ENCODE results near the gene SEMA5A.

SEMA5A gene, protein sequence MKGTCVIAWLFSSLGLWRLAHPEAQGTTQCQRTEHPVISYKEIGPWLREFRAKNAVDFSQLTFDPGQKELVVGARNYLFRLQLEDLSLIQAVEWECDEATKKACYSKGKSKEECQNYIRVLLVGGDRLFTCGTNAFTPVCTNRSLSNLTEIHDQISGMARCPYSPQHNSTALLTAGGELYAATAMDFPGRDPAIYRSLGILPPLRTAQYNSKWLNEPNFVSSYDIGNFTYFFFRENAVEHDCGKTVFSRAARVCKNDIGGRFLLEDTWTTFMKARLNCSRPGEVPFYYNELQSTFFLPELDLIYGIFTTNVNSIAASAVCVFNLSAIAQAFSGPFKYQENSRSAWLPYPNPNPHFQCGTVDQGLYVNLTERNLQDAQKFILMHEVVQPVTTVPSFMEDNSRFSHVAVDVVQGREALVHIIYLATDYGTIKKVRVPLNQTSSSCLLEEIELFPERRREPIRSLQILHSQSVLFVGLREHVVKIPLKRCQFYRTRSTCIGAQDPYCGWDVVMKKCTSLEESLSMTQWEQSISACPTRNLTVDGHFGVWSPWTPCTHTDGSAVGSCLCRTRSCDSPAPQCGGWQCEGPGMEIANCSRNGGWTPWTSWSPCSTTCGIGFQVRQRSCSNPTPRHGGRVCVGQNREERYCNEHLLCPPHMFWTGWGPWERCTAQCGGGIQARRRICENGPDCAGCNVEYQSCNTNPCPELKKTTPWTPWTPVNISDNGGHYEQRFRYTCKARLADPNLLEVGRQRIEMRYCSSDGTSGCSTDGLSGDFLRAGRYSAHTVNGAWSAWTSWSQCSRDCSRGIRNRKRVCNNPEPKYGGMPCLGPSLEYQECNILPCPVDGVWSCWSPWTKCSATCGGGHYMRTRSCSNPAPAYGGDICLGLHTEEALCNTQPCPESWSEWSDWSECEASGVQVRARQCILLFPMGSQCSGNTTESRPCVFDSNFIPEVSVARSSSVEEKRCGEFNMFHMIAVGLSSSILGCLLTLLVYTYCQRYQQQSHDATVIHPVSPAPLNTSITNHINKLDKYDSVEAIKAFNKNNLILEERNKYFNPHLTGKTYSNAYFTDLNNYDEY

GRCh38 chr5:9545992-9546851 lies at the start of gene SEMA5A:
Gene SEMA5A, minus strand, starts transcription at chr5:9546075. Its CDS starts 166,129 bp downstream, at chr5:9379946.
- peak in 44 of 56 donors; percentile 7 to 80 (median 46) for DNase-seq

DNA sequence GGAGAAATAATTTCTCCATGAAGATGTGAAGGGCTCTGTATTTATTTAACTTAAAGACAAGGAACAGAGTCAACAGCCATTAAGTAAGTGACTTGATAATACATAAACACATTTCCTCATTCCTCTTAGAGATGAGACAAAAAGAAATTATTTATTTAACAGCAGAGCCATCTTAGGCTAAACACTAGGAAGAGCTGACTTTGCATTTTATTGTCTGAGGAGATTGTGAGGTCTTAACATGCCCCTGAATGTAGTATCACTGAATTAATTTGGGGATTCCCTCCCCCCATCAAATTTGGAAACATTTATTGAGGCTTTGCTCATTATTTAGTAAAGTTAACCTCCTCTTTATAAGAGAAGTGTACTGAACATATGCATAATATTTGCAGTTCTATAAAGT lies 49.0 kb upstream of the SEMA5A start:
- DNase-seq = no peak

DNA sequence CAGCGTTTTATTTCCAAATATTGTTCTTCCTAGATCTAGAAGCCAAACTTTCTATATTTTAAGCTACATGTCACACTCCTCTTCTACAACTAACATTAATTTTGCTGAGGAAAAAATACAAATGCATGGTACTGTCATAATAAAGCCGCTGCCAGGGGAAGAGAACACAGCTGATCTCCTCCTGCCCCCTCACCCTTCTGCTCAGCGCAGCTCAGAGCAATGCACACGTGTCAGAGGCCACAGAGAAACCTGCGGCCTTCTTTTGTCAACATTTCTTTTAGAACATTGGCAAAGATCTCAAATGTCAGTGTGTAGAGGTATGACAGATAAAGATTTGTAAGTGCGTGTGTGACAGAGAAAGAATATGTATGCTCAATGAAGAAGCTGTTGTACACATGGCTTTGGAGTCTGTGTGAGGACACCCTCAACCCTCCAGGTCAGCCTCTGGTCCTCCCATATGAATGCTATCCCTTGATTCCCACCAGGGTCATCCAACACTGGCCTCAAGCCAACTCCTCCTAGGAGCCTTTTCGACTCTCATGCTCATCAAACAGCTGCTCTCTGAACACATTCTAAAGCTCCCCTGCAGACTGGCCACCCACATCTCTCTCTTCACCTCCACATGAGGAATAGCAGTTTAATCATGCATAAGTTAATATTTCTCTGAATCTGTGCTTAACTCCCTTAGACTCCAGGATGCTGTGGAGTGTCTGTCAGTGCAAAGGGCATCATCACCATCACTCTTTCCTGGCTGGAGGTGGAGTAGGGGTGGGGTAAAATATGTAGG lies 43.4 kb upstream of the SEMA5A start:
- peak in 1 of 56 donors; percentile 2 for DNase-seq

GRCh38 chr5:9588254-9588653 lies 42.4 kb upstream of the SEMA5A start:
- no peak for DNase-seq

DNA sequence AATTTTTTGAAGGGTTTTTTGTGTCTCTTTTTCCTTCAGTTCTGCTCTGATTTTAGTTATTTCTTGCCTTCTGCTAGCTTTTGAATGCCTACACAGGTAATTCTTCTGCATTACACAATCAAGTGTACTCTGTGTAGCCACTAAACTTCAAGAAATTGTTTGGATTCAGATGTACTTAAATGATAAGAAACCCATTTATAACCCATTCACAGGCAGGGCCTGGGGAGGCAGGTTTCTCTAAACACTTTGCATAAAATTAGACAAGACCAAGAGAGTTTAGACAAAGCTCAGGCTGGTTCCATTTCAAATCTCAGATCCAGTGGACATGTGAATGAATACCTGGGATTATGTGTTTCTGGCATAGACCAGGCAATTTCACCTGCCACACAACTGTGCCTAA lies 41.3 kb upstream of the SEMA5A start:
- DNase-seq = no peak

- no peak for DNase-seq
Observed at GRCh38 chr5:9582406-9582805, 36.5 kb upstream of the SEMA5A start.

DNA sequence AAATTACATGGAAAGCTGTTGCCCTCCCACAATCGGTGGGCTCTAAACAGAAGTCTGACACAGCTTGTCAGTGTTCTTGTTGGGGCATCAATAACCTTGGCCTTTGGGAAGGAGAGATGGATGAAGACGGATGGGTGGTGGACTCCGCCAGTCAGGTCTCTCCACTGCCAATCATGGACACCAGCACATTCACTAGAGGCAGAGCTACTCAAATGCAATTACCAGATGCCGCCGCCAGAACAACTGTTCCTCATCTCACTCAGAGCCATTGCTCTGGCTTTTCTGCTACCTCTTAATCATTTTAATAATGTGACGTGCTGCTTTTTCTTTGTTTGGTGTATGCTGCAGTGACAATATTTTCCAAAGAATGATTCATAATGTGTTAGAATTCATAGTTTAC lies 27.9 kb upstream of the SEMA5A start:
- no peak for DNase-seq

DNA sequence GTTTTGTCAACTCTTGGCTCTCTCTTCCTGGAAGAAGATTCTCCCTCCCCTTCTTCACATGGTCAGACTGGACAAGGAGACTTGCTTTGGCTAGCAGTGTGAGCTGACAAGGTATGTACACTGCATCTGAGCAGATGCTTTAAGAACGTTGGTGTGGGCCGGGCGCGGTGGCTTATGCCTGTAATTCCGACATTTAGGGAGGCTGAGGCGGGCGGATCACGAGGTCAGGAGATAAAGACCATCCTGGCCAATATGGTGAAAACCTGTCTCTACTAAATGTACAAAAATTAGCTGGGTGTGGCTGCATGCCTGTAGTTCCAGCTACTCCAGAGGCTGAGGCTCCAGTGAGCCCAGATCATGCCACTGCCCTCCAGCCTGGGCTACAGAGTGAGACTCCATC lies 26.4 kb upstream of the SEMA5A start:
- DNase-seq = no peak

DNA sequence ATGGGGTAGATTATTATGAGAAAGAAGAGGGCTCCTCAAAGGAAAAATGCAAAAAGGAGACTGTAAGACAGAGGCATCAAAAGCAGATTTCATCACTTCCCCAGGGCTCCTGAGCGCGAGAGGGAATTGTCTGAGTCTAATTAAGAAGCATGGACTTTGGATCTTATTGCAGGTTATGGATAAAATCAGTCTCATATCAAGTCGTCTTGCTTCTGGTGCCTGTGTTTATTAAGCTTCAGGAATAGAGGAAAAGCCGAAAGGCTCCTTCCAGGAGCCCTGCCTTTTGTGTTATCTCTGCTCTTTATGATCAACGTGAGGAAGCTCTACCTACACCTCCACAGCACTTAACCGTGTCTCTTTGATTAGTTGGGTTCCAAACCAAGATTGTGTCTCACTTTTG lies 25.0 kb upstream of the SEMA5A start:
- DNase-seq = no peak

DNA sequence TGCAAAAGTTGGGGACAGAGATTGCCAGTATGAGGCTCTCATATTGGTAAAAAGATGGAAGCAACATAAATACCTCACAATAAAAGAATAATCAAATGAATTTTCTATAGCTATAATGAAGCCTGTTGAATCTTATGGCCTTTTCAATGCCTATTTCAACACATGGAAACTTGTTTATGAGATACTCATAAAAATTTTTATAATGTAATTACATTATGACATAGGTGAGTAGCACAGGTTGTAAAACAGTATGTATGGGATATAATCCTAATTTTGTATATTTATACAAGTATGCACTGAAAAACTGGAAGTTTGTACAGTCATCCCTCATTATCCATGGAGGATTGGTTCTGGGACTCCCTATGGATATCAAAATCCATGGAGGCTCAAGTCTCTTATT lies 21.2 kb upstream of the SEMA5A start:
- DNase-seq = no peak

GRCh38 chr5:9564752-9565151 lies 18.9 kb upstream of the SEMA5A start:
- DNase-seq = no peak

DNA sequence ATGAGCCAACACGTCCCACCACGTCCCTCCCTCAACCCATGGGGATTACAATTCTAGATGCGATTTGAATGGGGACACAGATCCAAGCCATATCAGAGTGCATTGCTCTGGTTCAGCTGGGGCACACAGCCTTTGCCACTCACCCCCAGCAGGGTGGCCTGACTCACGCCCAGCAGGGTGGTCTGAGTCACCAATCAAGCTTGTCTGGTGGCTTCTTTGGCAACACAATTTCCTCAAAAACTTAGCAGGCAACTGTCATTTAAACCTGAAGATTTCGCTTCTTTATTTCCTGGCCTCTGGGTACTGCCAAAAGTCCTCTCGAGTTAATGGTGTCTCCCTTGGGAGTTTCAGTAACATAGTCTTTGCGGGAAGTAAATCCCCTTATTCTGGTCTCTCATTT lies 16.3 kb upstream of the SEMA5A start:
- no peak for DNase-seq

DNA sequence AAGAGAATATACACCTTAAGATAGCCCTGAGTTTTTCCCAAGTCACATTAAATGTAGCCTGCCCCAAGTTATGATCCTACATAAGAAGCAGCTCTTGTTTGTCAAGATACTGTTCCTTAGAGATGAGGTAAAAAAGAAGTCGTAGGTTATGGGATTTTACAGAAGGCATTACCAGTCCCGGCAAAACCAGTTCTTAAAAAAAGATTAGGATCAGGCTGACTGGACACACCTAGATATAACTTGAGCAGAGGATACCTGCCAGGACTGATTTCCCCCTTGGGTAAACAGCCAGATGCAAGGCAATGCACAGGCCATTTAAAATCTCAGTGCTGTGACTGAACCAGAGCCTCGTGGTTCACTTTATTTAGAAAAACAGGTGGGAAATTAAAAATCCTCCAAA lies 14.1 kb upstream of the SEMA5A start:
- no peak for DNase-seq

- DNase-seq = no peak
Observed at GRCh38 chr5:9558319-9558965, 12.6 kb upstream of the SEMA5A start.

DNA sequence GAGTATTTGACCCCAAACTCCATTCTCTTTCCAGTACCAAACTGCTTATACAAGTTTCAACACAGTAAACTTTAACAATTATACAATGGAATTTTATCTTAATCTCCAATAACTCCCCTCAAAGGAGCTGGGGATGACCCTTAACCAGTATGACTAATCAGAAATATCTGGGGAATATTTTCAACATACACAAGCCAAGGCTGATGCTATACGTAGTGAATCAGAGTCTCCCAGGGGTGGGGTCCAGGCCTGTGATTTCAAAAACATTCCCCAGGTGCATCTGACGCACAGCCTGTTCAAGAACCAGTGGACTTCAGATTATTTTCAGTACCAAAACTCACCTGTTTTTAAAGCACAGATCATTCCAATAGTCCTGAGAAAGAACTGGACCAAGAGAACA lies 11.8 kb upstream of the SEMA5A start:
- no peak for DNase-seq

DNA sequence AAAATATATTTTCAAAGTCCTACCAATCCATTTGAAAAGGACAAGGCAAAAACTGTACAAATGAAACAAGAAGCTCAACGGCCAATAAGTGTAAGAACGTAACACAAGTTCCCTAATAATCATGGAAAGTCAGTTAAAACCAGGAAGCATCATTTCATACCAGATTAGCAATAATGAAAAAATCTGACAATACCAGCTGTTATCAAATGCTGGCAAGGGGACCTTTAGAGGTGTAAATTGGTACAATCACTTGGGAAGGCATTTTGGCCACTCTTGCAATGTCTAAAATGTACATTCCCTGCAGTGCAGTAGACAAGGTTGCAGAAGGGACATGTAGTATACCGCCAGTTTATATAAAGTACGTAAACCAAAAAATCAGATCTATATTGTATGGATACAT lies 10.1 kb upstream of the SEMA5A start:
- DNase-seq = no peak

DNA sequence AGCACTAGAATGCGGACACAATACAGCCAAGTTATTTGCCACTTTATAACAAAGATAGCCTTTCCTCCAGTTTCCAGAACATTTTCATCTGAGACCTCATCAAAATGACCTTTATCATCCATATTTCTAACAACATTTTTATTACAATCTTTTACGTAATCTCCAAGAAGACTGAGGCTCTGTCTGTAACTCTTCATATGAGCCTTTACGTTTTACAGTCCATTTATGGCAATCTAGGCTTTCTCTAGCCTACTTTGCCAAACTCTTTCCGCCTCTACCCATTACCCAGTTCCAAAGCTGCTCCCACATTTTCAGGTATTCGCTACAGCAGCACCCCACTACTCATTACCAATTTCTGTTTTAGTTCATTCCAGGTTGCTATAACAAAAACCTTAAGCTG lies 8.2 kb upstream of the SEMA5A start:
- no peak for DNase-seq

- no peak for DNase-seq
Observed at GRCh38 chr5:9553561-9553960, 7.7 kb upstream of the SEMA5A start.

GRCh38 chr5:9551567-9552537 lies 6.0 kb upstream of the SEMA5A start:
- DNase-seq = no peak

Measured in amygdala (tissue), 56 donors.